ENCODE results near the gene BFSP2.

The BFSP2 gene

DNA sequence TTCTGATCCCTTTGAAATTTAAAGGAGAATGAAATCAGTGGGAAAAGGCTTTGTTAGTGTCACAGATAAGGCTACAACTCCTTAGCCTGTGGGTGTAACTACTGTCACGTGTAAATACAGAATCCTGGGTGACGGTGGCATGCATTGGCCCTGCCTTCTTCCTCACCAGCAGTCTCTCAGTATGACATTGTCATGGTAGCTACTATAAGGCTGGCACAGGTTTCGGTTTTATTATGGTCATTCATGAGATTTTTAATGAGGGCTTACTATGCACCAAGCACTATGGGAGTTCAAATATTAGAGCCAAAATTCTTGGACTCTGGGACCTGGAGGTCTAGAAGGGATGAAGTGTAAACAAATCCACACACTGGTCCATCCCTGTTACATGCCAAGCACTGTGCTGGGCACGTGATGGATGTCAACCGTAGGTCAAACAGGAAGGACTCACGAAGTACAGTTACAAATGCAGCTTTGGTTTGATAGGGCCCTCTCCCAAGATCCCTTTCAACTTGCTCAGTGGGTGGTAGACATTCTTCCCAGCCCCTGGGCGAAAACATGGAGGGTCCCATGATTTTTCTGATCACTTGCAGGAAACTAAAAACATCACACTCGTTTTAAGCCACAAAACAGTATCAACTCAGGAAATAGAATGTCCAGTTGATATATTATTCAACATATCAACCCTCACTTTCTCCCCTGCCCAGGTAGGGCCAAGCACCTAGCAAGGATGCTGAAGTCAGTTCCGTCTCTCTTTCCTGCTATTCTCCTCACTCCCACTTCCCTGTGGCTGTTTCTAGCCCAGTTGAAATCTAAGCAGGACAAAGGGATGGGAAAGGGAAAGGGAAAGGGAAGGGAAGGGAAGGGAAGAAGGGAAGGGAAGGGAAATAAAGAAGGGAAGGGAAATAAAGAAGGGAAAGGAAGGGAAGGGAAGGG, 25.3 kb downstream of the BFSP2 start:
- DNase-seq: no peak

DNA sequence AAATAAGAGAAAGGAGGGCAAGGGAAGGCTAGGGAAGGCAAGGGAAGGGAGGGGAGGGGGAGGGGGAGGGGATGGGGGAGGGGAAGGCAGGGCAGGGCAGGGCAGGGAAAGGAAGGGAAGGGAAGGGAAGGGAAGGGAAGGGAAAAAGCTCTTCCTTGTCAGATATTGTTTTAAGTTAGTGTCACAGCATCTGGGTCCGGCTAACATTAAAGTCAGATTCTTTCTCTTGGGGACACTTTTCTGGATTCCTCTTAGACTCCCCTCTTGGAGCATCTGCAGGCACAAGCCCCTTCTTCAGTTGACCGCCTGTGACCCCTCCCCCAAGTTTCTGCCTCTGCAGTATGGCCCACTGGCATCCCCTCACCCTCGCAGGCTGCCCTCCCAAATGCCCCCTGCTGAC, 26.0 kb downstream of the BFSP2 start:
- DNase-seq: no peak

DNA sequence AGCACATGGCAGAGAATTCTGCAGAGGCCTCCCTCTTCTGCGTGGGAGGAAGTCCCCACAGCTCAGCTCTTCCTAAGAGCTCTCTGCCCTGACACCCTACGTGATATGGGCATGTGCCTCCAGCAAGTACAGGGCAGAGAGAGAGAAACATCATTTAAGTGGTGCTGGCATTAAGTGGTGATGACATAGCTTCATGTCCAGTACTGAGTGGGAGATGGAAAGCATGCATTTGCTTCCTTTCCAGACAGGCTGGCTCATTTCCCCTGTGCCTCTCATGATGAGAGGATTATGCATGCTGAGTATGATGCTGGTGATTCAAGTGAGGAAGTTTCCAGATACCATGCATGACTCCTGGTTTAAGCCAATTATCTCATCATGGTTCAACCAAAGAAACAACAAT, 26.9 kb downstream of the BFSP2 start:
- DNase-seq: no peak

DNA sequence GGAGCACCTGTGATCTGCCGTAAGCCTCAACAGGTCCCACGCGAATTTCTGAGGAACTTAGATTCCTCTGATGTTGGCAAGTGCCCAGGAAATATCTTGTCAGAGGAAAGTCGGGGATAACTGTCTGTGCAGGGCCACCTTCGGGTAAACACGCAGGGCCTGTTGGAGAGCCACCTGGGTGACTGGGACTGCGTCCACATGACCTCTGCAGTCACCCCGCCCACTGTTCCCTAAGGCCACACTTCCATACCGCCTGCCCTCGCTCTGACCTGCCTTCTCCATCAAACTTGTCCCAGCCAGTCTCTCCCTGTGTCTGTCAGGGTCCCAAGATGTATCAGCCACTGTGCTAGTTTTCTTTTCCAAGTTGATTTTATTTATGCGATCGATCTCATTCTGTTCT, 28.7 kb downstream of the BFSP2 start:
- peak; percentile 35 for DNase-seq

DNA sequence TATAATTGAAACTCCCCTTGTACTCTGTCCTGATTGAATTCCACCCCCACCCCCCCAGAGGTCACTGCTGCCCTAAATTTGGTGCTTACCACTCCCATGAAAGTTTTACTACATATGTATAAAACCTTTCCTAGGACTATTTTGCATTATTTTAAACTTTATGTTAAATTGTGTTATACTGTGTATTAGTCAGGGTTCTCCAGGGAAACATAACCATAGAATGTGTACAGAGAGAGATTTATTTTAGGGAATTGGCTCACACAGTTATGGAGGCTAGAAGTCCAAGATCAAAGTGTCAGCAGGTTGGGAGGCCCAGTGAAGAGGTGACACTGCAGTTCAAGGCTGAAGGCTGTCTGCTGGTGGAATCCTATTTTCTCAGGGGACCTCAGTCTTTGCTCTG, 29.2 kb downstream of the BFSP2 start:
- no peak for DNase-seq

DNA sequence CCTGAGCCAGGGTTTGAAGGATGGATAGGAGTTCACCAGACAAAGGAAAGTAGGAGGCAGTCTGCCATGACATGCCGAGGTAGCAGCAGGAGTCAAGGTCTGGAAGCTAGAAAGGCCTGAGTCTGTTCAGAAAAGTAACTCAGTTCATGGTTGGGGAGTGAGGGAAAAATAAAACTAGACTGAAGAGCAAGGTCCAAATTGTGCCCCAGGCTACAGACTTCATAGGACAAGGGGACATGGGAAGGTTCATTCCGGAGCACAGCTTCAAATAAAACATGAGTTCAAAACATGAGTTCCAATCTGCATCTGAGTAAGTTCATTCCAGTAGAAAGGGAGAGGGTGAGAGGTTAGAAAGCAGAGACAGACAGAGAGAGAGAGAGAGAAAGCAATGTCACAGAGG, 39.7 kb downstream of the BFSP2 start:
- DNase-seq: no peak

DNA sequence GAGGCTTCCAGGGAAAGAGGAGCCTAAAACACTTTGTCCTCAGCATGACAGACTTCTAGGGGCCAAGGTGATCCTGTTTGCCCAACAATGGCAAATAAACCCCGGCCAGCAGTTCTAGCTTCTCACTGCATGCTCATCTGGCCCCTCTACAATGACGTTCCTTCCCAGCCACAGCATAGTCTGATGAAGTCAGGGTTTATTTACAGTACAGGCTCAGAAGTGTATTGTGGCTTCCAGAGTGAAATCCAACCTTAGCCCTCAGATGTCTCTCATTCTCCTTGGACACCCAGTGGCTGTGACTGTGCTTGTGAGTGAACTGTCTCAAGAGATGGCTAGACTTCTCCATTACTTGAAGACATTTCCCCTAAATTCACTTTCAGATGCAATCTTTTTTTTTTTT, 40.8 kb downstream of the BFSP2 start:
- DNase-seq: no peak

DNA sequence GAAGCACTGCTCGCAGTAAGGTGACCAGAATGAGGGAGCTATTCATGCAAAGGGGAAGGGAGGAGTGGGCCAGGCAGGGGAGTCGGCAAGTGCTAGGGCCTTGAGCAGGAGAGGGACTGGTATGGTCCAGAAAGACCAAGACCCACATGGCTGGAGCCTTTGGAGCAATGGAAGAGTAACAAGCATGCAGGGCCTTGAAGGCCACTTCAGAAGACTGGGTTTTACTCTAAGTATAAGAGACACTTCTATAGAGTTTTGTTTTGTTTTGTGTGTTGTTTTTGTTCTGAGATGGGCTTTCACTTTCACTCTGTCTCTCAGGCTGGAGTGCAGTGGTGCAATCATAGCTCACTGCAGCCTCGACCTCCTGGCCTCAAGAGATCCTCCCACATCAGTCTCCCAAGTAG, 42.0 kb downstream of the BFSP2 start:
- DNase-seq: no peak

DNA sequence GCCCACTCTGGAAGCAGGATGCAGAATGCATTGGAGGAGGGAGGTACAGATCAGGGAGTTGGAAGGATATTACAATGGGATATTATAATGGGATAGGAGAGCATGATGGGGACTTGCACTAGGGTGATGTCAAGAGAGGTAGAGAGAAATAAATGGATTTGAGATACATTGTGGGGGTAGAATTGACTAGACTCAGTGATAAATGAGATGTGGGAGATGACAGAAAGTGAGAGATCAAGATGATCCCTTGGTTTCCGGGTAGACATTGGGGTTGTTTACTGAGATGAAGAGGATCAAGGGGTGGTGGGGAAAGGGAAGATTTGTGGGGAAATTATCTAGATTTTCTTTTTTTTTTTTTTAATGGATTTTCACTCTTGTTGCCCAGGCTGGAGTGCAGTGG, 42.7 kb downstream of the BFSP2 start:
- no peak for DNase-seq

DNA sequence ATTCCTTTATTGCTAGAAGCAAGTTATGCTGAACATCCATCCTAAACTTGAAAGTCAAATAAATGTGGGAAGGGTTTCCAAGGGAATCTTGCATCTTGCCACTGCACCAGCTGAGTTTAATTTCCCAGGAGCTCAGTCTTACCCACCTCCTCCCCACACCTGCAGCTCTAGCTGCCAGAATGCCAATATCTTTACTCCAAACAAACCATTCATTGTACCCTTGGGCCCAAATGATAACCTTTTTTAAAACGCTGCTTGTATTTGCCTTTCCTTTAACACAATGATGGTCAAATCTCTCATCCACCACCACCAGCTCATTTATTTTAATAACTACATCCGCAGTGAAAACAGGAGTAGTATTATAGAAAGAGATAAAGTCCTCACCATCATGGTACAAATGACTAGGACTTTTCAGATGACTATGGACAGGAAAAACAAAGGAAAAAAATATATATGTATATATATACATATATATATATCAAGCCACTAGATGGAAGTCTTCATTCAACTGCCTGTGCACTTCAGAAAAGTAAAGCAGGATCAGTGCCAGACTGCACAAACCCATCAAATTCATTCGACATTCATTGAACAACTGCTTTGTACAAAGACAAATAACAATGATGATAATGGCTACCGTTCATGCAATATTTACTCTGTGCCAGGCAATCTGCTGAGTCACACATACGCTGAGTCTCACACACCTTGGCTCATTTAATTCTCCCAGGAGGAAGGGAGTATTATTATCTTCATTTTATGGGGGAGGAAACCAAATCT, 44.0 kb downstream of the BFSP2 start:
- DNase-seq: no peak

DNA sequence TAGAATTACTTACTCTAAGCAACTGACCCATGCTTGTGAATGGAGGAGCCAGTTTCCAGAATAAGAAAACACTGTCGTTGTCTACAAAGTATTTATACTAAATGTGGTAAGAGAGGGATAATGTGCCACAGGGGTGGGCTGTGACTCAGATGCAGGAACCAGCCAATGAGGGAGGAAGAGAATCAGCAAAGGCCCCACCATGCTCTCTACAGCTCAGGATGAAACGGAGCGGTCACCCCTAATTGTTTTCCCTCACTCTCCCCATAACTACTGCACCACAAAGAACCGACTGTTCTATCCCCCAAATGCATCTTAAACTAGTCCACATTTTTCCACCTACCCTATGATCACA, 44.5 kb downstream of the BFSP2 start:
- no peak for DNase-seq

DNA sequence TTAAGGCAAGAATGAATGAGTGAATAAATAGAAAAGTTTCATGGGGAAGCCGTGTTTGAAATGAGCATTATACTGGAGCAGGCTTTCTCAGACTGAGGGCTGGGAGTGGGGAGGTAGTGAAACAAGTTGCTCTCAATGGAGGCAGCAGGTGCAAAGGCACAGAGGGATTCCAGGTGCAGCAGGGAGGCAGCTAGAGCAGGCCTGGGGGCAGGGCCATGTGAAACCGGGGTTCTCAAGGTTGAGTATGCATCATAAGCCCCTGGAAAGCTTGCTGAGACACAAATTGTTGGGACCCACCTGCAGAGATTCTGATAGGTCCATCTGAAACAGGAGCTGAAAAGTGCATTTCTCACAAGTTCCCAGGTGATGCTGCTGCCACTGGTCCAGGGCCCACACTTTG, 45.3 kb downstream of the BFSP2 start:
- DNase-seq: no peak

DNA sequence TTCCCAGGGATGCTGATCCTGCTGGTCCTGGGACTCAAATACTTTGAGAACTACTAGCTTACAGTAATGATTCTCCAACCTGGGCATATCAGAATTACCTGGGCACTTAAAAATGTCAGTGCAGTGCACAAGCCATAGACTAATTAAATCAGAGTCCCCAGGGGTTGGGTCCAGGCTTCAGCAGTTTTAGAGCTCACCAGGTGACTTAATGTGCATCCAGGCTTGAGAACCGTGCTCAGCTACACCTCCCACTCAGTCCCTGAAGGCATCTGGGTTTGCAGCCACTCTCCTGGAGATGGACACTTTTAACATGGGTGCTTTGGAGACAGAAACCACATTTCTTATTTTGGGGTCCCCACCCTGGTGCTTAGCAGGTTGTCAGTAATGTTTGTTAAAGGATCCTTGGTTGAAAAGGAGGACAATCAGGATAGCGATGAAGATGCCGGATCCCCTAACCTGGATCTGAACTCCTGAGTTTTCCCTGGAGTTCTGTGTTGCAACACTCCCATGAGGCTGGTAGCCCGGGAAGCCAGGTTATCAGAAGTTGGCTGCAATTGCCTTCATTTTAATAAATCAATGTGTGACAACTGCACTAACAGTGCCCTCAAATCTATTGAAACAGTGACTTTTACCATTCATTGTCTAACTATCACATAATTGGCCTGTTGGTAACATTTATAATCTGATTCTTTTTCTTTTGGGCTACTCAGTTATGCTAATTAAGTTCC, 48.1 kb downstream of the BFSP2 start:
- no peak for DNase-seq

DNA sequence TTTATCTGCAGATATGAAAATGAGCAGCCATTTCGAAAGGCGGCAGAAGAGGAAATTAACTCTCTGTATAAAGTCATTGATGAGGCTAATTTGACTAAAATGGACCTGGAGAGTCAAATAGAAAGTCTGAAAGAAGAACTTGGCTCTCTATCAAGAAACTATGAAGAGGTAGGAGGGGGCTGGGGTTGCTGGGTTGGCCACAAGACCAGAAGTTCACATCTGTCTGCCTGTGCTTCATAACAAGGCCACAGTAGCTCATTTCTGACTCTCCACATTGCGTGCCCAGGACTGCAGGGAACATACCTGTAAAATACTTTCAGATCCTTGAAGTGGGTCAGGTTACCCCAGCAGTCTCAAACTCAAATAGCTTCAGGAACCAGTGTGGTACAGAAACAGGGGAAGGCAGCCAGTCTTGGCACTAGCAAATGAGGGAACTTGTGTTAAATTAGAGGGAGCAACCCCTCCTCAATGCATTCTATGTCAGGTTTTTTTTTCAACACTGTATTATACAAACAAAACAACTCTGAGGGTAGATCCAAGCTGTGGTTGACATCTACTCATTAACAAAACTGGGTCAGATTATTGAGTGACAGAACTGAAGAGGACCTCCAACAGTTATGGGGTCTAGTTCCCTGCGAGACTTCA, 48.7 kb downstream of the BFSP2 start:
- DNase-seq: peak; percentile 70

DNA sequence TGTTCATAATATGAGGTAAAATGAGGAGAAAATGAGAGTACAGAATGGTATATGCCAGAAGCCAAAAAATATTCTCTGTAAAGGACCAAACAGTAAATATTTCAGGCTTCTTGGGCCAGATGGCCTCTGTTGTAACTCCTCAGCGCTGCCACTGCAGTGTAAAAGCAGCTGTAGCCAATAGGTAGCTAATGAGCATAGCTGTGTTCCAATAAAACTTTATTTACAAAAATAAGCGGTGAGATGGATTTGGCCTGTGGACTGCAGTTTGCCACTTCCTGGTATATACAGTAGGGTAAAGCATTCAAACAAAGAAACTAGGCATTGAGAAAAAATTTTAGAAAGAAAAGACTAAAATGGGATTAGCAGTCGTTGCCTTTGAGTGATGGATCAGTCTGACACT, 51.5 kb downstream of the BFSP2 start:
- no peak for DNase-seq

DNA sequence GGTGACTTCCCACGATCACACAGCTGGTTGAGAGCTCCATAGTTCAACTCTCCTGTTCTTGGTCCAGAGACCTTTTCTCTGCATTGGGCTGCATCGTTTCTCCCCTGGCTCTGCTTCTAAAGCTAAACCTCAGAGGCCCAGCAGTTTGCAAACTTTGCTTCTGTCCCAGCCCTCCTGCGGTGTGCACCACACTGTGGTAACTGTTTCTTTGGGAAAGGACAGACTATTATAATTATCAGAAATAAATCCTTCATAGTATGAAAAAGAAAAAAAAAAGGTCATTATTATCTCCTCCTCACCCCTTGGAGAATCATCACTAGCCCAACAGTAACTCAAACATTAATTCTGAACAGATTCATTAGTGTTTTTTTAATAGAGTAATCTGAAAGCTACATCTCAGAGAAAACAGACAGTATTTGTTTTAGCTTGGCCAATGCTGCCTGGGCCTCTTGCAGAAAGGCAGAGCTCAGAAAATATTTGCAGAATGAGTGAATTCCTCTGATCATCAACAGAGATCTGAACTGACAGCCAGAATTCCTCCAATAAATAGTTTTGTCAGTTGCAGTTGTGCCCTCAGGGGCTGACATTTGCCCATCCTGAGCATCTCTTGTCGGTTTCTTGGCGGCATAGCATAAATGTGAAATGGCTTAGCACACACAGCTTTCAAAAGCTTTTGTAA, 52.9 kb downstream of the BFSP2 start:
- no peak for DNase-seq

DNA sequence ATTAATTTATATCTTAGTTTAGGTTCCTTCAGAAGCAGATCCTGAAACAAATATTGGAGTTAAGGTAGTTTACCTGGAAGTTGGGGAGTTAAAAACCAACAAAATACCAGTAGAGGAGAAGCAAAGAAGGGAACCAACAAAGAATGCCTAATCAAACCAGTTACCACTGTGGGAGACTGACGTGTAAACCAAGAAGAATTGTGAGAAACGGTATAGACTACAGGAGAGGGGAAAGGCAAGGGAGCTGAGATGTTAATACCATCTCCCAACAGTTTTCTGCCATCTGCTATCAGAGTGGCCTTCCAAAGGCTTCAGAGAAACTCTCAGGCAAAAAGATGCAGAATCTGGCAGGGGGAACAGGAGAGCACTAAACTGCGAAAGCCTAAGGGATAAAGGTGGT, 53.5 kb downstream of the BFSP2 start:
- DNase-seq: no peak

DNA sequence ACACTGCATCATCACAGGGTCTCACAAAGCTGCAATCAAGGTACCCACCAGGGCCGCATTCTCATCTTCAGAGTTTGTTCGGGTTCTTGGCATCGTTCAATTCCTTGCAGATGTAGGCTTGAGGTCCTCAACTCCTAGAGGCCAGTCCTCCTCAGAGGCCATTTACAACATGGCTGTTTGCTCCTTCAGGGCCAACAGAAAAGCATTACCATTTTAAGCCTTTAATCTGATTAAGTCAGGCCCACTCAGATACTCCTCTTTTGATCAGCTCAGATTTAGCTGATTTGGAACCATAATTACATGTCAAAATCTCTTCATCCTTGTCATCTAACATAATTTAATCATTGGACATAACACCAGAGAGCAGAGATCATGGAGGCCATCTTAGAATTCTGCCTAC, 55.4 kb downstream of the BFSP2 start:
- no peak for DNase-seq

DNA sequence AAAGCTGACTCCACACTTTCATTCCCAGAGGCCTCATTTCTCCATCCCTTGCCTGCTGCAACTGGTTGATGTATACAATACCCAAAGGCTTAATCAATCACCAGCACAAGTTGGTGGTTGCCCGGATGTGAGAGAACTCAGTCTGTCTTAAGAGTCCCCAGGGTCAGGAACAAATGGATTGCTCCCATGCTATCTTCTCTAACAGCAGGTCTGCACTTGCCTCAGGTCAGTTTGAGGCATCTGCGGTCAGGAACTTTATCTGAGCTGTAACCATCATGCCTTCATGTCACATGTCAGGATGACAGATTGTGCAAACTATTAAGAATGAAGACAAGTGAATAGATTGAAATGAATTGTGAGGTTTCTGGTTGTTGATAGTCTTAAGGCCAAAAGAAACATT, 56.1 kb downstream of the BFSP2 start:
- DNase-seq: no peak

DNA sequence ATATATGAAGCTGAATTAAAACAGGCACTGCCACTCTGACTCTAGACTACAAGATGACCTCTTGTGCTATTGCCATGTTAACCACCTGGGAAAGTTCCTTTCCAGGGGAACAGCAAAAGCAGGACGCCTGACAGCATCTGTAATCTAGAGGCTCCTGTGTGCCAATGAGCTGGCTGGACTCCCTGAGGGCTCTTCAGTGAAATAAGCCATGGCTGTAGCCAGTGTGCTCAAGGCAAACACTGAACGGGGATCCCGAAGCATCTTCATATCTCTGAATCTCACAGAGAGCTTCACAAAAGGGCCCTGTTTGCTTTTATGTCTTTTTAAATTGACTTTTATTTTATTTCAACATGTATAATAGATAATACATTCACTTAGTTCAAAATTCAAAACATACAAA, 57.2 kb downstream of the BFSP2 start:
- DNase-seq: no peak

DNA sequence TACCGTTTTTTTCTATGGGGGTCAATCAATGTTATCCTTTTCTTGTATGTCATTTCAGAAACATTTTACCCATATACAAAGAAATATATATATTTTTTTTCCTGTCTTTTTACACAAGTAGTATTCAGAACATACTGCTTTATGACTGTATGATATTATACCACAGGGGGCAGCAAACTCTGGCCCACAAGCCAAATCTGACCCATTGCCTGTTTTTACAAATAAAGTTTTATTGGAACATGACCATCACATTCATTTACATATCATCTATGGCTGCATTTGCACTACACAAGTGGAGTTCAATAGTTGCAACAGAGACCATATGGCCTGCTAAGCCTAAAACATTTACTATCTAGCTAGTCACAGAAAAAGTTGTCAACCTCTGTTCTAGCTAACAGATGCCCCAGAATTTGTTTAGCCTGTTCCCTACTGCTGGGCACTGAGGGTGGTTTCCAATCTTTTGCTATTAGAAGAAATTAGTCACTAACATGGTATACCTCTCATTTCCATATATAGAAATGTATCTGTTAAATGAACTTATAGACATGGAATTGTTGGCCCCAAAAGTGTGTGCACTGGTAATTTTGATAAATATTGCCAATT, 57.7 kb downstream of the BFSP2 start:
- no peak for DNase-seq

DNA sequence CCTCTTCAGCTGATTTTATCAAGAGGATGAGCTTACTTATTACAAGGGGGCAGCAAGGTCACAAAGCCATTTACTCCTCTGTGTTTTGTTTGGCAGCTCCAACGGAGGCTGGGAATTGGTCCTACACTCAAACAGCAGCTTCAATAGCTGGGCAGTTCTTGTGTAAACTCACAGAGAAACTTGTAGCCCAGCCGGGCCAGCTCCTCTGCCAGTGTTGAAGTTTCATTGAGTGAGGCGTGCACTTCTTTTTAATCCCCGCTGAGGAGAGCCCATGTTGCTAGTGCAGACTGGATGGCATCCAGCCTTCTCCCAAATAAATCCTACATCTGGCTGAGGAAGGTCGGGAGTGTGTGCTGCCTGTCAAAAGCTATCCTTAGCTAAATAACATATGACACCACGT, 59.5 kb downstream of the BFSP2 start:
- no peak for DNase-seq

All from activated CD8-positive, alpha-beta memory T cell treated with anti-CD3 and anti-CD28 coated beads, Interleukin-2, amount 50 U/mL, for 48 hours (primary cell).